Sigmoid colon (tissue), 7 donors: ENCODE data around the gene SMIM13. TPM values are rescaled to one million over a fixed set of nuclear protein-coding genes. Genes with fewer than 3 reads are reported as not detected.

Experiments used
- DNase-seq: peaks from one replicate; pipeline ENCODE4 v3.0.0-alpha.2; 2019
- H3K27ac ChIP-seq, 4 donors: fragments of 200-600 bp; sonication (generic); one replicate each; pipeline ENCODE4 v1.5.1; 2016 to 2019; ENCODE audit warnings: mild to moderate bottlenecking in 1 of 4
- H3K27me3 ChIP-seq, 3 donors: fragments of 200-600 bp; sonication (generic); one replicate each; pipeline ENCODE4 v1.5.1; 2019; ENCODE audit warnings: mild to moderate bottlenecking in 1 of 3
- H3K36me3 ChIP-seq, 4 donors: fragments of 200-600 bp; sonication (generic); one replicate each; pipeline ENCODE4 v1.5.1; 2016 to 2019
- H3K4me1 ChIP-seq, 4 donors: fragments of 200-600 bp; sonication (generic); one replicate each; pipeline ENCODE4 v1.5.1; 2017 to 2019
- H3K4me3 ChIP-seq, 4 donors: fragments of 200-600 bp; sonication (generic); one replicate each; pipeline ENCODE4 v1.5.1; 2017 to 2019; ENCODE audit warnings: mild to moderate bottlenecking in 2 of 4, moderate library complexity in 1 of 4
- H3K9me3 ChIP-seq, 4 donors: fragments of 200-600 bp in 3 of 4; sonication (generic) in 3 of 4; one replicate each; pipeline versions ENCODE4 v1.5.1 to v1.6.1; 2013 to 2019
- CTCF ChIP-seq, 4 experiments: fragments of 450-650 bp in 3 of 4; fragments of 200-600 bp in 1 of 4; IDR thresholded peaks; one replicate each; pipeline ENCODE4 v1.5.1; 2016 to 2019; ENCODE audit warnings: antibody characterized with exemption in 4 of 4, mild to moderate bottlenecking in 3 of 4, moderate library complexity in 2 of 4
- EP300 ChIP-seq, 4 donors: sonication (generic); formaldehyde crosslinking; IDR thresholded peaks; one replicate each; pipeline ENCODE4 v1.6.1; 2017; ENCODE audit warnings: antibody characterized with exemption in 4 of 4
- POLR2A ChIP-seq, 2 donors: fragments of 450-650 bp; IDR thresholded peaks; one replicate each; pipeline ENCODE4 v1.6.1; 2016; ENCODE audit warnings: antibody characterized with exemption in 2 of 2, mild to moderate bottlenecking in 2 of 2, moderate library complexity in 2 of 2
- POLR2AphosphoS5 ChIP-seq, 4 donors: sonication (generic); formaldehyde crosslinking; IDR thresholded peaks; one replicate each; pipeline ENCODE4 v1.6.1; 2017; ENCODE audit warnings: antibody characterized with exemption in 4 of 4
- WGBS, 2 donors: extraction: QIAGEN DNeasy Blood & Tissue Kit; methylation state at CpG; one replicate each; pipeline ENCODE4 v1.1.7; 2013; 5-methylcytosine and 5-hydroxymethylcytosine counted together
- intact Hi-C: fragments of 100-400 bp; cut with DNase I; formaldehyde crosslinking; loops from one replicate; pipeline ENCODE4 v1.15.1; 2023
- polyA plus RNA-seq, 3 donors: library from polyadenylated mRNA; stranded (reverse); fragments of 200-250 nt; gene quantifications; one replicate each; pipeline ENCODE4 v1.2.3, GENCODE V29; 2013
- small RNA-seq, 3 donors: library from RNA; depleted of rRNA; stranded (forward); fragments of <200 nt; gene quantifications; one replicate each; pipeline ENCODE3, GENCODE V24; 2016
- total RNA-seq, 4 donors: library from RNA; depleted of rRNA; stranded (reverse); fragments of >200 nt; gene quantifications; one replicate each; pipeline ENCODE4 v1.1.0, GENCODE V29; 2016
- donor health status: healthy with polysubstance abuse.
- donor health status: Bipolar disorder and iron deficiency.
- donor health status: healthy.

The SMIM13 gene
- total and polyA plus RNA-seq, 7 donors, result 1.8 to 12.1 (median 8.7) TPM

GRCh38 chr6:11183761-11184362 lies 90.2 kb downstream of the SMIM13 start:
- no peak overlapping the region for H3K27ac ChIP-seq
- peaks cover 0 to 39% (median 12%) of the 10 kb centered on the region in 4 donors for H3K36me3 ChIP-seq
- intact Hi-C loops, result no loop called here
- 95 to 96% methylated on average over 3 of the region's 3 CpGs for WGBS, 2 donors
- no peaks in the 10 kb centered on the region for H3K27me3 ChIP-seq
- no peaks in the 10 kb centered on the region for H3K4me1 ChIP-seq
- no peak for TF ChIP-seq CTCF (IDR thresholded peaks at IDR 0.05)
- TF ChIP-seq EP300 (IDR thresholded peaks at IDR 0.05), result no peak
- no peak for TF ChIP-seq POLR2A (IDR thresholded peaks at IDR 0.05)
- TF ChIP-seq POLR2AphosphoS5 (IDR thresholded peaks at IDR 0.05), result no peak
- H3K4me3 ChIP-seq, result no peak overlapping the region
- no peaks in the 10 kb centered on the region for H3K9me3 ChIP-seq
- no peak for DNase-seq

GRCh38 chr6:11185204-11185842 lies 91.7 kb downstream of the SMIM13 start:
- no peak overlapping the region for H3K4me3 ChIP-seq
- TF ChIP-seq CTCF (IDR thresholded peaks at IDR 0.05), result no peak
- TF ChIP-seq POLR2AphosphoS5 (IDR thresholded peaks at IDR 0.05), result no peak
- no peak for TF ChIP-seq EP300 (IDR thresholded peaks at IDR 0.05)
- TF ChIP-seq POLR2A (IDR thresholded peaks at IDR 0.05), result no peak
- peaks cover 0 to 53% (median 22%) of the 10 kb centered on the region in 4 donors for H3K36me3 ChIP-seq
- no peaks in the 10 kb centered on the region for H3K27me3 ChIP-seq
- whole genome bisulfite sequencing, 2 donors, result 93 to 96% methylated on average over 17 of the region's 17 CpGs
- no peak overlapping the region for H3K27ac ChIP-seq
- no peaks in the 10 kb centered on the region for H3K9me3 ChIP-seq
- no peaks in the 10 kb centered on the region for H3K4me1 ChIP-seq
- intact Hi-C loops, result no loop called here
- DNase-seq, result no peak

GRCh38 chr6:11187301-11187700 lies 93.7 kb downstream of the SMIM13 start:
- H3K4me3 ChIP-seq, result no peak overlapping the region
- WGBS, 2 donors, result 83 to 91% methylated on average over 6 of the region's 6 CpGs
- no peak overlapping the region for H3K27ac ChIP-seq
- intact Hi-C loops, result no loop called here
- no peaks in the 10 kb centered on the region for H3K4me1 ChIP-seq
- peaks cover 0 to 73% (median 33%) of the 10 kb centered on the region in 4 donors for H3K36me3 ChIP-seq
- DNase-seq, result no peak
- no peak for TF ChIP-seq CTCF (IDR thresholded peaks at IDR 0.05)
- TF ChIP-seq POLR2AphosphoS5 (IDR thresholded peaks at IDR 0.05), result no peak
- no peak for TF ChIP-seq POLR2A (IDR thresholded peaks at IDR 0.05)
- TF ChIP-seq EP300 (IDR thresholded peaks at IDR 0.05), result no peak
- no peaks in the 10 kb centered on the region for H3K9me3 ChIP-seq
- no peaks in the 10 kb centered on the region for H3K27me3 ChIP-seq

Small RNA genes lying within 50 kb of the gene (small RNA-seq; reads per million reads assigned to genes)
- 0 reads per million in 3 donors for gene AL136139.1

Other genes starting within 250 kb of the SMIM13 start
- gene GCM2, start 211.8 kb upstream of the SMIM13 start, total RNA-seq, result not detected
- not detected for gene GCM2, start 211.8 kb upstream of the SMIM13 start, polyA plus RNA-seq
- gene SYCP2L, start 206.8 kb upstream of the SMIM13 start, total RNA-seq, result 10 to 100 TPM in 1 of 4 donors, 1 to 10 TPM in 1, under 1 TPM in 2; 0.66 to 22.1 (median 0.91) TPM
- under 1 TPM in 1 of 3 donors, not detected in 2; 0.09 TPM for gene SYCP2L, start 206.8 kb upstream of the SMIM13 start, polyA plus RNA-seq
- under 1 TPM; 0.16 to 0.83 (median 0.56) TPM for gene ELOVL2, start 49.5 kb upstream of the SMIM13 start, total RNA-seq
- gene ELOVL2, start 49.5 kb upstream of the SMIM13 start, polyA plus RNA-seq, result under 1 TPM in 1 of 3 donors, not detected in 2; 0.36 TPM
- under 1 TPM in 1 of 4 donors, not detected in 3; 0.36 TPM for gene ERVFRD-1, start 17.9 kb downstream of the SMIM13 start, total RNA-seq
- gene ERVFRD-1, start 17.9 kb downstream of the SMIM13 start, polyA plus RNA-seq, result under 1 TPM in 2 of 3 donors, not detected in 1; 0.03 to 0.60 TPM
- gene NEDD9, start 138.8 kb downstream of the SMIM13 start, total RNA-seq, result 10 to 100 TPM; 13.8 to 21.4 (median 20.0) TPM
- 10 to 100 TPM; 20.5 to 42.5 (median 23.4) TPM for gene NEDD9, start 138.8 kb downstream of the SMIM13 start, polyA plus RNA-seq